ENCODE measurements around the gene FXYD4.

DNA sequence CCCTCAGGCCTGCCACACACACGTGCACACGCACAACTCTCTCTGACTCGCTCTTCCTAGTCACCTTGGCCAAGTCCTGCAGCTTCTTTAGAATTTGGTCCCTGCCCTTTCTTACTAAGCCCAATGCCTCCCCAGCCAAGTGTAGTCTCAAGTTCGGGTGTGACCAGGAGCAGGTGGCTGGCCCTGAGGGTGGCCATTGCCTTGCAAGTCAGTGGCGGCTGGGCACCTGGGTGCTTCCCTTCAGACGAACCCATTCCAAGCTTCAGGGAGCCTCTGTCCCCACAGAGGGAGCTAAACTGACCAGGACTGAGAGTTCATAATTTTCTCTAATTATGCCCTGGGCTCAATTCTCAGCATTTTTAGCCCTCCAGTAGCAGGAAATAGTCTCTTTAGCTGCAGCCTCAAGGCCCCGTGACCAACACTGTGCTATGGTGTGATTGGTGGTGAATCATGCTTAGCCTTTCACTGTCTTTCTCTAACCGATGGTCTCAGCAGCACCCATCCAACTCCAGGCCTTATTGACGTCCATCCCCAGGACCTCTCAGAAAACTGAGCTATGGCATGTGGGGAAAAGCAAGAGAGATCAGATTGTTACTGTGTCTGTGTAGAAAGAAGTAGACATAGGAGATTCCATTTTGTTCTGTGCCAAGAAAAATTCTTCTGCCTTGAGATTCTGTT, 34.7 kb upstream of the FXYD4 start:
- TF ChIP-seq EZH2 (IDR thresholded peaks at IDR 0.05; ENCODE audit: insufficient read depth, poor library complexity, severe bottlenecking) (no peak), EZH2phosphoT487 (IDR thresholded peaks at IDR 0.05; ENCODE audit: insufficient read depth, low read depth) (no peak)

Measured in GM23248 (cell line).